GM21367 (cell line): ENCODE data around the gene CDC42BPB.

Source experiments
- ATAC-seq: cut with Tn5 transposase; IDR thresholded peaks from one replicate; pipeline ENCODE4 v1.9.1; 2021; ENCODE audit not compliant: unreplicated experiment

The CDC42BPB gene

DNA sequence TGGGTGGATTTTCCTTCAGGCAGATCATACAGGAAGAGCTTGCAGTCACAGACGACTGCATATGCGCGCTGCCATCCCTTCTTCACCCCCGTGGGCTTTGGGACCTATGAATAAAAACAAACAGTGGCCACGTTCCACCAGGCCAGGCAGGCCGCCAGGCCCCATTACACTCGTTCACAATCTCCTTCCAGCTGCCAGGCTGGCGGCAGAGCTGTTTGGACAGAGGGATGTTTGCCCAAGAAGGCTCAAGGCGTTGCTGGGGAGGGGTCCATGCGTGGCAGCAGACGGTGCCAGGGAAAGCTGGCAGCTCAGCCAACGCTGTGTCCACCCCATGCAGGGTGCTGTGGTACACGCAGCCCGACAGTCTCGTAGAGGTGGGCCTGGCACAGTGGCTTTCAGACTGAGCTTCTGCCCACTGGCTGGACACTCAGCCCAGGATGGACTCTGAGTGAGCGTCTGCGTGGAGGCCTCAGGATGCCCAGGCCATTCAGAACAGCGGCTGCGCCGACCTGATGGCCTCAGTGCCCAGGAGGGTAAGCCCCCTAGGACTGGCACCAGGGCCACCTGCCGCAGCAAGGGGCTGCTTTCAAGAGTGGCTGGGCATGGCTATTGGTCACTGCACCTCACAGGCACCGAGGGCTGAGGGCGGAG, 107.4 kb downstream of the CDC42BPB start:
- no peak for ATAC-seq

DNA sequence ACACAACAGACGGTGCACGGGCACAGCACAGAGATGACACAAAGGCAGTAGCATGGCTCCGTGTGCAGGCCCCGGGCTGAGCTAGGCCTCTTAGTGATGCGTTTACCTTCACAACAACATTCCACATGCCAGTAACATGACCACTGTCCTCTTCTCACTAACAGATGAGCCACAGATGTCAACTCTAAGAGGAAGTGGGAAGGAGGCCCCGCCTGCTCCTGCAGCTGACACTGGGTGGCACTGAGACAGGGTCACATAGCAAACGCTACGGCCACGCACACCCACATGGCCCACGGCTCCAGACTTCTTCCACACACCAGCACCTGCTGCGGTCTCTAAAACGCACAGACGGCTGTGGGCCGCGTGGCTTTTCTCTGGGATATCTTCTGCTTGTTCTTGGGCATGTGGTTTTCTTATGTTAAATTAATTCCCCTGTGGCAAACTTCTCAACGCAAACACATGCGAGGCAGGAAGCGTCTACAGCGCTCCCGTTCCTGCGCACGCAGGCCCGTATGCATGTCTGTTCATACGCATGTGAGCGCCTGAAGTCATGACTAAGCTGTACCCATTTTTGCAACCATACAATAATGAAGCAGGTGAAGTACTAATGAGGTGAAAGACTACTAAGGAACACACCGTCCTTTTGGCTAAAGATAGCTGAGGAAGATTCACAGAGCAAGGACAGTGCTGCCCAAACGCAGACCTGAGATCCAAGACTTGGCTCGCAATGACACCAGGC, 108.1 kb downstream of the CDC42BPB start:
- peak; percentile 49 for ATAC-seq

- ATAC-seq = no peak
Measured at GRCh38 chr14:102948698-102949061, 108.7 kb downstream of the CDC42BPB start.

DNA sequence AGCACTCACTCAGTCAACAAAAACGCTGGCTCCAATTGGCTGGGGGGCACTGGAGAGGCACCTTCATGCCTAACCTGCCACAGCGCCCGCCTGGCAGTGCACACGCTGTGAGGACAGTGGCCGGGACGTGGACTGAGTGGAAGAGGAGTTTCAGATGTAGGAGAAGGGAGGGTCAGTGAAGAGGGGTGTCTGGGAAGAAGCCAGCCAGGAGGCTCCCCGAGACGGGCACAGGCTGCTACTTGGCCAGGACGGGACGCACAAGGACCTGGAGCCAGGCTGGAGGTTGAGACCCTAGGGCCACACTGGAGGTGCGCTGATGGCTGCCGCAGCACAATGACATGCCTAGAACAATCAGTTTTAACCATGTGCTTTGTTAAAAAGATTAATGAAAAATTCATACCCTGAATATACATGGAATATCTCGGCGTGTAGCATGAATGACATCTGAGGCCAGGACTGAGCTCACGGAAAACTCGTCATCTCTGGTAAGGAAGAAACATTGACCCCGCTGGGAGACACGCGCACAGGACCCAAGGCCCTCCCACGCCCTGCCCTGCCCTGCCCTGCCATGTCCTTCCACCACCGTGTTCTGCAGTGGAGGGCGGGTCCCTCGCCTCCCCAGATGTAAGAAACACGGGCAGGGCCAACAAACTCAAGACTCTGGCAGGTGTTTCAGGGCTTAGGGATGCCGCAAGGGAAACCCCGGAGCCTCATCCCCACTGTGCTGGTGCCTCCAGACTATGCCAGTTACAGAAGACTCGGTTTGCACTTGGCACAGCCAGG, 109.8 kb downstream of the CDC42BPB start:
- ATAC-seq = no peak

- ATAC-seq = no peak
Measured at GRCh38 chr14:102945346-102946130, 111.8 kb downstream of the CDC42BPB start.

- ATAC-seq = no peak
Measured at GRCh38 chr14:102944448-102945330, 112.7 kb downstream of the CDC42BPB start.

- ATAC-seq = no peak
Measured at GRCh38 chr14:102943979-102944378, 113.4 kb downstream of the CDC42BPB start.

- no peak for ATAC-seq
Measured at GRCh38 chr14:102943454-102943853, 113.9 kb downstream of the CDC42BPB start.

DNA sequence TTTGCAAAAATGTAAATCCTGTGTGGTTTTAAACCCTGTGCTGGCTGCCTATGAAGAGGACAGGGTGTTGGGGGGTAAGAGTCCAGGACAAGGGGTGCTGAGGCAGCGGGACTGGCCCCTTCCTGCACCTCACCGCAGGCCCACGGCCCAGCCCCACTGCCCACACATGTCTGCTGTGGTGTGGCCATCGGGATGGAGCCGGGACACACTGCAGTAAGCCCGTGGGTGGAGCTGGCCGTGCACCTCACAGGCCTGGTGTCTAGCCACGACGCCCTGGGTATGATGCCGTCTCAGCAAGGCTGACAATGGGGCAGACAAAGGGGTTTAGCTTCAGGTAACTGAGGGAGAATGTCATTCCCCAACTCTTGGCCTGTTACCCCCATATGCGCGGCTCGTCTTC, 115.3 kb downstream of the CDC42BPB start:
- ATAC-seq = no peak

DNA sequence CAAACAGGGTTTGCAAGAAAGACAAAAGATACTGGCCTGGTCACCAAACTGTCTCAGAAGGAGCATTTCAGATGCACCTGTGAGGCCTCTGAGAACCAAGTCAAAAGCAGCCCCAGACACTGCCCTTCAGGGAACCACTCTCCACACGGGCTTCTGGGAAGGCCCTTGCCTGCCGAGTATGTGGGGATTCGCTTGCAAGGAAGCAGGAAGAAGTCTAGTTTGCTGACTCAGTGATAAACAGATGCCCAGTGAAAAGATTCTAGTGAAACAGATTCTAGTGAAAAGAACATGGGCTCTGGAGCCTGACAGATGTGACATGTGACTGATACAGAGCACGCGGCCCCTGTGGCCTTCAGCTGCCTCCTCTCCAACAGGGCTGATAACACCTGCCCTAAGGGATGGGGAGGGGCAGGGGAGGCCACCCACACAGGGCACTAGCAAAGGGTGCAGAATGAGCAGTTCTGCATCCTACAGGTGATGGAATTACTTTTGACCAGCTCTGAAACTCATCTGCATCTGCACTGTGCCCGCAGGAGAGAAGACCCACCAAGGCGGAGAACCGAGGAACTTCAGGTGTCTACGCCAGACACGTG, 115.8 kb downstream of the CDC42BPB start:
- ATAC-seq = no peak

- ATAC-seq = no peak
Measured at GRCh38 chr14:102940729-102941362, 116.5 kb downstream of the CDC42BPB start.

GRCh38 chr14:102939820-102940561, 117.4 kb downstream of the CDC42BPB start:
- ATAC-seq = no peak

DNA sequence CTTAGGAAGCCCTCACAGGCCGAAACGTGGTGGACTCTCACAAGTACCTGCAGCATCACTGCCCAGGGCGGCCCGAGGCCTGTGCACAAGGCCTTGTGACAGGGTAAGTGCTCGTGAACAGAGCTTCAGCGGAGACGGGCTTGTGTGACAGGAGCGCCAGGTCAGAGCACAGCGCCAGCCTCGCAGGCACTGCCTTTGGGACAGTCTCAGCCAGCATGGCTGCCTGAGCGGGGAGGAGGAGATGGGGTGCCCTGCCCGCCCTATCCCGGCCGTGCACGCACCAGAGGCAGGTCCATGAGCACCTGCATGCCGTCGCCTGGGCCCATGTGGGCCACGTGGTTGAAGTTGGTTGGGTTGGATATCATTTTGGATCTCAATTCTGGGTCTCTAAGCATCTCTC, 118.0 kb downstream of the CDC42BPB start:
- no peak for ATAC-seq

DNA sequence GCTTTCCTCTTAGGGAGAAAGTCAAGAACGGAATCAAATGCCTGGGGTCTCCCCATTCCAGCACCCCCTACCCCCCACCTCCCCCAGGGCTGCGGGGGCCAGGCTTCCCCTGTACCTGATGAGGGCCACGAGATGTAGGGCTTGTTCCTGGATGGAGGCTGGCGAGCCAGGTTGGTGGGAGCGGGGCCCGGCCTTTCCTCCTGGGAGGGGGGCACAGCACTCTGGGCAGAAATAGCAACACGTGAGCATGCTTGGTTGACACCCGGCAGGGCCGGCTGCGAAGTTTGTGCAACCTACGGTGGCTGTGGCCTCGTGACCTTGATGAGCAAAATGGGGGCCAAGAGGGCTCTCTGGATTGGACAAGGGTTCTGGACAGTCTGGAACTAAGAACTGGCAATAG, 119.2 kb downstream of the CDC42BPB start:
- ATAC-seq = no peak

- no peak for ATAC-seq
Measured at GRCh38 chr14:102937331-102938175, 119.8 kb downstream of the CDC42BPB start.

DNA sequence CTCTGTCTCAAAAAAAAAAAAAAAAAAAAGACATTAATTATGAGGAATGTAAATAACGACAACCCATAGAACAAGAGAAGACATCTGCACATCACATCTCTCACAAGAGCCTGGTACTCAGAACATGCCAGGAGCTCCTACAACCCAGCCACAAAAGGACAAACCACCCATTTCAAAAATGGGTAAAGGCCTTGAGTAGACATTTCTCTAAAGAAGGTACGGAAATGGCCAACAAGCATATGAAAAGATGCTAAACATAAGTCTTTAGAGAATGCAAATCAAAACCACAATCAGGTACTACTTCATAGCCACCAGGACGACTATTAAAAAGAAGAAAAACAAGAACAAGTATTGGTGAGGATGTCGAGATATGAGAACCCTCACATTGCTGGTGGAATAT, 121.6 kb downstream of the CDC42BPB start:
- ATAC-seq = no peak

GRCh38 chr14:102933618-102934231, 123.6 kb downstream of the CDC42BPB start:
- no peak for ATAC-seq
